ENCODE results near the gene KCNC4.

KCNC4 gene

DNA sequence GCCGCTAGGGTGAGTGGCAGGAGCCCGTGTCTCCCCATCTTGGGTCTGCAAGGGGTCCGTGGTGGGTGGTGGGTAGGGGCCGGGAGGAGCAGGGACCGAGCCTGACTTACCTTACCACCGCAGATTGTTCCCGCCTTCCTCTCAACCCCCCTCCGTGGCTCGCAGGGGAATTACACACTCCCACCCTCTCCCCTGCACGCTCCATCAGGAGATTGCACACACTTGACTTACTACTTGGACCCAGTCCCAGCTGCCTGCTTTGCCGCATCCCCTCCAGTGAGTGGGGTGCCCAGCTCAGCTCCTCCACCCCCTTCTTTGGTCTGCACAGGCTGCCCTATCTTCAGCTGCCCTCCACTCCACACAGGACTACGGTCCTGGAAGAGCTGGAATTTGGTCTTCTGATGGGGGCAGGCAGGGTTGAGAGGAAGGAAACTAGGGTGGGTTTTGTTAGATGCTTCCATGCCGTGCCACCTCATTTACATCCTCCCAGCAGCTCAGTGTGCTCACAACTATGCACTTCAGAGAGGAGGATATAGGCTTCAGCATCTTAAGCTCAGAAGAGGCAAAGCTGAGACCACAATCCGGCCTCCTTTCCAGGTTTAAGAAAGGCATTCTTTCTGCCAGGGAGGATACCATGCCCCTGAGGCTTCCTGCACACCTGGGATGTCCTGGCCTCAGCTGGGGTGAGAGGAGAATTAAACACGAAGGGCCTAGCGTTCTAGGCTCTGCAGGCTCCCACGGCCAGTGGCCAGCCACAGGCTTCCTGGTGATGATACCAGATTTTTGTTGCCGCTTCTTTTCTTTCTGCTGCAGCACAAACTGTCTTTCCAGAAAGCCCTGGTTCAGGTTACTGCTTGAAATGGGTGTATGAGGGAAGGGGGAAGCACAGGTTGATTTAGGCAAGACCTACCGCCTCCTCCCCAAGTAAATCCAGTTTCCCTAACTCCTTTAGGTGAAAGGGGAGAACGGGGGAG lies 2.3 kb downstream of the KCNC4 start:
- Mint-ChIP-seq H3K27me3 (no peaks in the 10 kb centered on the region), H3K4me3 (peak overlapping the region; percentile 88), H3K27ac (peak overlapping the region; percentile 77), H3K36me3 (no peaks in the 10 kb centered on the region), H3K9me3 (no peaks in the 10 kb centered on the region), H3K4me1 (peaks cover 38% of the 10 kb centered on the region)
- DNase-seq (ENCODE audit: low spot score in 2 of 2) (no peak), ATAC-seq (ENCODE audit: low read depth) (no peak)

DNA sequence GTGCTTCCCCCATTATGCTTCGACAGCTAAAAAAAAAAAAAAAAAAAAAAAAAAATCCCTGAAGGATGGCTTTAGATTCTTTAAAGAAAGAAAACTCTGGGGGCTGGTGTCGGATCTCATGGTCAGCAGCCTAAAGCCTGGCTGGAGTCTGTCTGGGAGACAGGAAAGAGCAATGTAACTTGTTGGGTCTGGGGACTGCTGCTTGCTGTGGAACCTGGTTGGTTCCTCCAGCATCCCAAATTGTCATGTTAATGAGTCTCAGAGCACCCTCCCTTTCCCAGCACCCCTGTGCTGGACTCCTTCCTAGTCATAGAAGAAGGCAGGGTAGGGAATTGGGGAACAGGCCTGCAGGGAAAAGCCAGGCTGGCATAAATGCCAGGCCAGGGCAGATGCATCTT lies 3.0 kb downstream of the KCNC4 start:
- ATAC-seq (ENCODE audit: low read depth) (no peak), DNase-seq (ENCODE audit: low spot score in 2 of 2) (no peak)
- Mint-ChIP-seq H3K9me3 (no peaks in the 10 kb centered on the region), H3K36me3 (no peaks in the 10 kb centered on the region), H3K27me3 (no peaks in the 10 kb centered on the region), H3K4me1 (peaks cover 38% of the 10 kb centered on the region), H3K27ac (no peak overlapping the region), H3K4me3 (no peak overlapping the region)

DNA sequence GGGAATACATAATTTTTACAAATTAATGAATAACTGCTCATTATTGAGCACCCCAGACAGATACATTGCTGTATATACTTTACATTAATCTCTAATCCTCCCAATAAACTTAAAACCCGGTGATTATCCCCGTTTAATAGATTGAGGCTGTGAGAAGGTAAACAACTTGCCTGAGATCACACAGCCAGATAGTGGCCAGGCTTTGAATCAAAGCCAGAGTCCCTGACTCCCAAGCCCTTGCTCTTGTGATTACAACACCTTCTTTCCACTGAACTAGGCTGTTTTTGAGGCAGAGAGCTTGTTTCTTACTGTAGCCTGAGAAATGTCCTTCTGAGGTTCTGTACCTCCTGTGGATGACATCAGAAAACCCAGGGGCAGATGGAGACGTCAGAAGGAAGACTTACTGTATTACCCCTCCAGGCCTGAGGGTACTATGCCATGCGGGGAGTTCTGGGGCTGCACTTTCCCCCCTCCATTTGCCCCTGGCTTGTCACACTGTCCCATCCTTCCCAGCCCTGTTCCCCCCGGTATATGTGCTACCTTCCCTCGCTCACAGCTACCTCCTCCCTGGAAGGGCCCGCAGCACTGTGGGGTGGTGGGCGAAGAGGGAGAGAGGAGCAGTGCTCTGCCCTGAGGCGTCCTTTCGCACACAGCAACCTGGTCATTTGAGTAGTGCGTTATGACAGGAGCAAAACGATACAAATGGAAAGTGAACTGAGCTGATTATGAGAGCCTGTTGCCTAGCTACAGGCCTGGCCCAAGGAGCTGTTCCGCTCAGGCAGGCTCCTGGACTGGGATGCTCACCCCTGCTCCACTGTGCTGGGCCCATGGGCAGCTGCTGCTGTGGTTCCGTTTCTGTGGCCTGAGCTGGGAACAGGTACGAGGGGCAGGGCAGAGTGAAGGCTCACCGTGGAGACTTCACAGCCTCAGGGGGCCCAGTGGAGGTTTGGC lies 4.6 kb downstream of the KCNC4 start:
- Mint-ChIP-seq H3K27me3 (no peaks in the 10 kb centered on the region), H3K36me3 (peaks cover 2% of the 10 kb centered on the region), H3K4me3 (no peak overlapping the region), H3K9me3 (no peaks in the 10 kb centered on the region), H3K4me1 (peaks cover 31% of the 10 kb centered on the region), H3K27ac (no peak overlapping the region)
- DNase-seq (ENCODE audit: low spot score in 2 of 2) (no peak), ATAC-seq (ENCODE audit: low read depth) (no peak)

DNA sequence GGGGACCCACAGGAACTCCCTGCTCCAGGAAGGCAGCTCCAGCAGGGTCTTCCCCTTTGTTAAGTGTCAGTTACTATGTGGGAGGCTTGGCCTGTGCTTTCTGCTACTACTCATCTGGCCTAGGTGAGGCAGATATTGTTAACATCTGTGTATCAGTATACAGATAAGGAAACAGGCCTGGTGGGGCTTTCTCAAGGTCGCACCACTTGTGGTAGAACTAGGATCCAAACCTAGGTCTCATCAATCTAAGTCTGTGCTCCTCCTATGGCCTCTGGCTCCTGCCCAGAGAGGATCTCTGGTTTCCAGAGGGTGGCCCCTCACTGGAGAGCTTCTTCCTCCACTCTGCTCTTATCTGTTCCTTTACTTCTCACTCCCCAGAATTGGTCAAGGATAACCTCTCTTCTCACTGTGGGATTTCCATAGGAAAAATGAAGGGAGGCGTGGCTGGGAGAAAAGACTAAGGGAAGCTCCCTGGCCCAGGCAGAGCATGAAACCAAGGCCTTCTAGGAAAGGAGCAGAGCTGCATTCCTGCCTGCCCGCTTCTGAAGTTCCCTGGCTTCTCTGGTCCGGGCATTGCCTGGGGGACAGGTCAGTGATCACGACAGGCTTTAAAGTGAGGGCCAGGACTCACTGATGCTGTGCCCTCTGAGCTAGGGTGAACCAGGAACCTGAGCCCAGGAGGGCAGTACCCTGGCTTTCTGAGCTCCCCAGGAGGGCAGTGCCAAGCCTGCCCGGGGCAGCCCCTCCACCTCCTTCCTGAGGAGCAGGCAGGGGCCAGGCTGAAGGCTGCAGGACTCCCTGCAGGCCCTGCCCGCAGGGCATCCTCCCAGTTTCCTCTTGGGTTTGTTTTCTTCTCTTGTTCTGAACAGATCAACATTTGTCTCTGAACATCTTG lies 5.8 kb downstream of the KCNC4 start:
- H3K27ac Mint-ChIP-seq, result no peak overlapping the region
- ATAC-seq (ENCODE audit: low read depth), result no peak
- no peaks in the 10 kb centered on the region for H3K9me3 Mint-ChIP-seq
- DNase-seq (ENCODE audit: low spot score in 2 of 2), result no peak
- no peaks in the 10 kb centered on the region for H3K27me3 Mint-ChIP-seq
- peaks cover 2% of the 10 kb centered on the region for H3K36me3 Mint-ChIP-seq
- H3K4me3 Mint-ChIP-seq, result no peak overlapping the region
- H3K4me1 Mint-ChIP-seq, result peaks cover 30% of the 10 kb centered on the region

DNA sequence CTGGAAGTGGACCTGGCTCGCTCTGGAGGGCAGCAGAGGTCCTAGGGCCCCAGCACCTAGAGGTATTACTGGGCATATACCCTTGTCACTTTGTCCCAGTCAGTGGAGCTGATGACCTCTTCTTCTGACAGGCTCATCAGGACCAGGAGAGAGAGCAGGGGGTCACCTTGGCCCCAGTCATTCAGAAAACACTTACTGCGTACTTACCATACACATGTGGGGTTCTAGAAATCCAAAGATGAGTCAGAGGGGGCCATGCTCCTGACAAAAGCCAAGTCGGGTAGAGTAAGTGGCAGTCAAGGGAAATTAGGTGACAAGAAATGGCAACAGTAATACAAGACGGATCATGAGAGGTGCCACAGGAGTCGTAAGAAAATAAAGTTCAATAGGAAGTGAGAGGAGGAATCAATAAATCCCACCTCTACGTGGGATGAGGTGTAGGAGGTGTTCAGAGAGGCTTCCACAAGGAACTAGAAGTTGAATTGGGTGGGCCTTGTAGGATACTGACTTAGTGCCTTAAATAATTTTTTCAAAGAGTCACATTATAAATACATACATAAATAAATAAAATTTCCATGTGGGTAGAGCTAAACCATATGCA lies 6.8 kb downstream of the KCNC4 start:
- no peak overlapping the region for H3K4me3 Mint-ChIP-seq
- H3K27me3 Mint-ChIP-seq, result no peaks in the 10 kb centered on the region
- H3K27ac Mint-ChIP-seq, result no peak overlapping the region
- H3K4me1 Mint-ChIP-seq, result peaks cover 25% of the 10 kb centered on the region
- DNase-seq (ENCODE audit: low spot score in 2 of 2), result no peak
- no peaks in the 10 kb centered on the region for H3K9me3 Mint-ChIP-seq
- no peak for ATAC-seq (ENCODE audit: low read depth)
- peaks cover 2% of the 10 kb centered on the region for H3K36me3 Mint-ChIP-seq

DNA sequence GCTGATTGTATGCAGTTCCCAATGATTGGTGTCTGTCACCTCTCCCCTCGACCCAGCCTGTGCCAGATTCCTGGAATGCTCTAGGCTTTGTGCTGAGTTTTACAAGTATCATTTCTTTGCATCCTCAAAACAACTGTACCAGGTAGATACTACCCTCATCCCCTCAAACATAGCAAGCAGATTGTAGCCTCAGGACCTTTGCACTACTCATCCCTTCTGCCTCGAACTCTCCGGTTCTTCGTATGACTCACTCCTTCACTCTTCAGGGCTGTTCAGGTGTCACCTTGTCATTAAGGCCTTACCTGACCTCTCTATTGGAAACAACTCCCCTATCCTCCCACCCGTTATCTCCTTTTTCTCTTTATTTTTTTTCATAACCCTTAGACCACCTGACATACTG lies 8.0 kb downstream of the KCNC4 start:
- H3K4me1 Mint-ChIP-seq, result peaks cover 18% of the 10 kb centered on the region
- DNase-seq (ENCODE audit: low spot score in 2 of 2), result no peak
- no peak for ATAC-seq (ENCODE audit: low read depth)
- H3K27me3 Mint-ChIP-seq, result no peaks in the 10 kb centered on the region
- no peak overlapping the region for H3K4me3 Mint-ChIP-seq
- H3K9me3 Mint-ChIP-seq, result no peaks in the 10 kb centered on the region
- no peak overlapping the region for H3K27ac Mint-ChIP-seq
- H3K36me3 Mint-ChIP-seq, result peaks cover 2% of the 10 kb centered on the region

DNA sequence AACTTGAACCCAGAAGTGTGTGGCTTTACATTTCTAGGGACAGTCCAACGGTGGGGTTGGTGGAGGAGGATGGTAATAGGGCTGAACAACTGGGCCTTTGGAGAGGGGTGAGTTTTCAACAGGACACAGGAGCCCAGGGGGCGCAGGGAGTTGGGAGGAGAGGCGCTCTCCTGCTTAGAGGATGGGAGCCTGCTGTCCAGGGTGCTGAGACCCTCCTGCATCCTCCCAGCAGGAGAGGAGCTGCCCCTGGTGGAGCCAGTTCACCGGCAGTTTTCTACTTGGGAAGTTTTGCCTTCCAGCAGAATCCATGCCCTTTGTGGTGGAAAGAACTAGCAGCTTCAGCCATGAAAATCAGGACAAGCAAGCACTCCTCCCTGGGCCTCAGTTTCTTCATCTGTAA lies 8.6 kb downstream of the KCNC4 start:
- Mint-ChIP-seq H3K27ac (no peak overlapping the region), H3K4me3 (no peak overlapping the region), H3K27me3 (no peaks in the 10 kb centered on the region), H3K4me1 (peaks cover 13% of the 10 kb centered on the region), H3K9me3 (no peaks in the 10 kb centered on the region), H3K36me3 (peaks cover 6% of the 10 kb centered on the region)
- no peak for DNase-seq (ENCODE audit: low spot score in 2 of 2)
- ATAC-seq (ENCODE audit: low read depth), result no peak

DNA sequence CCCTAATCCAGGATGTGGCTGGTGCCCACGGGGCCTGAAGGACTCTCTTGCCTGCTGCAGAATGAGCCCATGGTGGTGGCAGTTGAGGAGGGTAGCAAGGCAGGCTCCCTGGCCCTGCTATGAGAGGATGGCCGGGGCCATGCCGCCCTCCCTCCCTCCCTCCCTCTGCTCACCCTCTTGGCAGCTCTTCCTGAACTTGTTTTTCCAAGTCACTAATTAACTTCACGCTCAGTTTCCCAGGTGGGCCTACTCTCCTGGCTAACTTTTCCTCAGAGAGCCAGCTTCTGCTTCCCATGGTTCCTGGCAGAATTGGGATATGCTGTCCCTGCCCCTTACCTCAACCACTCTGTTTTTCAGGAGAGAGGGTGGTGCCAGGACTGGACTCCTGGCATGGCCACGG lies 10.2 kb downstream of the KCNC4 start:
- Mint-ChIP-seq H3K27ac (no peak overlapping the region), H3K36me3 (peaks cover 8% of the 10 kb centered on the region), H3K27me3 (no peaks in the 10 kb centered on the region), H3K4me1 (peaks cover 5% of the 10 kb centered on the region), H3K9me3 (no peaks in the 10 kb centered on the region), H3K4me3 (no peak overlapping the region)
- DNase-seq (ENCODE audit: low spot score in 2 of 2) (no peak), ATAC-seq (ENCODE audit: low read depth) (no peak)

DNA sequence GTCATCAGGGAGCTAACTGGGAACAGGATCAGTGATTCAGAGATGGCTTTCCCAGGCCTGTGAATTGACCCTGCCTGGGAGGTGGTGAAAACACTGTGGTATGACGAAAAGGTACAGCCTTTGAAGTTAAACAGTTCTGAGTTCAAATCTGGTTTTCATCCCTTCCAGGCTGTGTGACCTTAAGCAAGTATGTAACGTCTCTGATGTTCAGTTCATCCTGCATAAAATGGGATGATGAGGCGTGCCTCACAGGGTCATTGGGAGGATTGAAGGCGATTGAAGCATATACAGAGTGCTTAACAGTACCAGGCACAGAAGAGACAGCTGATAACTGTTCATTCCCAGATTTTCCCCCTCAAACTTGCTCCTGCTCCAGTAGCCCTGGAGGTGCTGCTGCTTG lies 11.0 kb downstream of the KCNC4 start:
- ATAC-seq (ENCODE audit: low read depth) (no peak), DNase-seq (ENCODE audit: low spot score in 2 of 2) (no peak)
- Mint-ChIP-seq H3K27ac (no peak overlapping the region), H3K4me3 (no peak overlapping the region), H3K4me1 (peaks cover 5% of the 10 kb centered on the region), H3K27me3 (no peaks in the 10 kb centered on the region), H3K36me3 (peaks cover 8% of the 10 kb centered on the region), H3K9me3 (no peaks in the 10 kb centered on the region)

DNA sequence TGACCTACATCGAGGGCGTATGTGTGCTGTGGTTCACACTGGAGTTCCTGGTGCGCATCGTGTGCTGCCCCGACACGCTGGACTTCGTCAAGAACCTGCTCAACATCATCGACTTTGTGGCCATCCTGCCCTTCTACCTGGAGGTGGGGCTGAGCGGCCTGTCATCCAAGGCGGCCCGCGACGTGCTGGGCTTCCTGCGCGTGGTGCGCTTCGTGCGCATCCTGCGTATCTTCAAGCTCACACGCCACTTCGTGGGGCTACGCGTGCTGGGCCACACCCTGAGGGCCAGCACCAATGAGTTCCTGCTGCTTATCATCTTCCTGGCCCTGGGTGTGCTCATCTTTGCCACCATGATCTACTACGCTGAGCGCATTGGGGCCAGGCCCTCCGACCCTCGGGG lies 13.0 kb downstream of the KCNC4 start:
- no peak for DNase-seq (ENCODE audit: low spot score in 2 of 2)
- no peak for ATAC-seq (ENCODE audit: low read depth)
- H3K9me3 Mint-ChIP-seq, result no peaks in the 10 kb centered on the region
- H3K27ac Mint-ChIP-seq, result no peak overlapping the region
- H3K27me3 Mint-ChIP-seq, result no peaks in the 10 kb centered on the region
- H3K4me1 Mint-ChIP-seq, result peaks cover 2% of the 10 kb centered on the region
- peaks cover 14% of the 10 kb centered on the region for H3K36me3 Mint-ChIP-seq
- H3K4me3 Mint-ChIP-seq, result no peak overlapping the region

DNA sequence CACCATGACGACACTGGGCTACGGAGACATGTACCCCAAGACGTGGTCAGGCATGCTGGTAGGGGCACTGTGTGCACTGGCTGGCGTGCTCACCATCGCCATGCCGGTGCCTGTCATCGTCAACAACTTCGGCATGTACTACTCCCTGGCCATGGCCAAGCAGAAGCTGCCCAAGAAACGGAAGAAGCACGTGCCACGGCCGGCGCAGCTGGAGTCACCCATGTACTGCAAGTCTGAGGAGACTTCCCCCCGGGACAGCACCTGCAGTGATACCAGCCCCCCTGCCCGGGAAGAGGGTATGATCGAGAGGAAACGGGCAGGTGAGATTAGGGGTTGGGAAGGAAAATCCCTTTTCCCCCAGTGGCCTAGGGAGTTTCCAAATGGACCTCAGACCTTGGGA lies 13.5 kb downstream of the KCNC4 start:
- H3K9me3 Mint-ChIP-seq, result no peaks in the 10 kb centered on the region

DNA sequence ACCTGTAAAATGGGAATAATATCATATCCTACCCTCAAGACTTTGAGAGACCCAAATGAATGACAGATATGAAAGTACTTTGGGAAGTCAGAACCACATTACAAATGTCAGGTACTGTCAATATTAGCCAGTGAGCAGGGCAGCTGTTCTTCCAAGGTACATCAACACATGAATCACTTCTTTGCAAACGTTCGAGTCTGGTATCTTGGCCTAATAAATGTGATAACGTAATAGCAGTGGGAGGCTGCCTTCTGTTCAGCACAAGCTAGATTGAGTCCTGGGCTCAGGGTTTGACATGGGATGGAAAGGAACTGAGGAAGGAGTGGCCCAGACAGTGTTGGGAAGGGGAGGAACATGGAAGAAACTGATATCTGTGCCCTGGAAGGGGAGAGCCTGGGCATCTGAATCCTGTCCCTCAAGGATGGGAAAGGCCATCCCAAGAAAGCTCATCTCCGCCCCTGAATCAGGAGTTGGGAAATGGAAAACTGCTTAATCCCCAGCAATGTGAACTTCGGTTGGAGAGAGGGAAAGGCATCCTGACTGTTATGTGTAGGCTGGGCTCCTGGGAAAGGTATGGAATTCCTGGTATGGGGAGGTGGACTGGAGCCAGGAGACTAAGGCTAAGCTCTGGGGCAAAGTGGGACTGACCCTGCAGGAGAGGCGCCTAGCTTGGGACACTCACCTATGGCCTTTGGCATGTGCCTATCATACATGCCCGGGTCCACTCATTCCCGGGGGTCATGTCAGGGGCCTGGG lies 14.3 kb downstream of the KCNC4 start:
- DNase-seq (ENCODE audit: low spot score in 2 of 2) (no peak), ATAC-seq (ENCODE audit: low read depth) (no peak)
- Mint-ChIP-seq H3K9me3 (no peaks in the 10 kb centered on the region), H3K36me3 (peaks cover 14% of the 10 kb centered on the region), H3K27me3 (no peaks in the 10 kb centered on the region), H3K27ac (no peak overlapping the region), H3K4me1 (no peaks in the 10 kb centered on the region), H3K4me3 (no peak overlapping the region)

More for the DNA sequence above, 13.5 kb downstream of the KCNC4 start:
- H3K36me3 Mint-ChIP-seq, result peaks cover 13% of the 10 kb centered on the region
- DNase-seq (ENCODE audit: low spot score in 2 of 2), result no peak
- H3K27me3 Mint-ChIP-seq, result no peaks in the 10 kb centered on the region
- ATAC-seq (ENCODE audit: low read depth), result no peak
- H3K4me1 Mint-ChIP-seq, result no peaks in the 10 kb centered on the region
- H3K4me3 Mint-ChIP-seq, result no peak overlapping the region
- H3K27ac Mint-ChIP-seq, result no peak overlapping the region

DNA sequence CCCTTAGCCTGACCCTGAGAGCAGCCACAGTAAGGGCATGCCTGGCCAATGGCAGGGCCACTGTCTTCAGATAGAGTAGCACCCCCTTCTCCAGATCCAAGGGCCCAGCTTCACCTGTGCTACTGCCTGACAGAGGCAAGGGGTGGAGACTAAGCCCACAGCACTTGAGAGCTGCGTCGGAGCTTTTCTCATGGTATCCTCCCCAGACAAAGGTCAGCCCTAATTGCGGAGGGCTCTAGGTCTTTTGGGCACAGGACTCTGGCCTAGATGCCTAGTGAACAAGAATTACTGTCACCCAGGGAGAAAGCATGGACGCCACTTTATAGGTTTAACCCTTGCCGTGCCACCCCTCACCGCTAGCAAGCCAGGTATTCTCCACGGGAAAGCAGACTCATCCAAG lies 15.1 kb downstream of the KCNC4 start:
- H3K9me3 Mint-ChIP-seq, result no peaks in the 10 kb centered on the region
- H3K27me3 Mint-ChIP-seq, result no peaks in the 10 kb centered on the region
- H3K4me1 Mint-ChIP-seq, result no peaks in the 10 kb centered on the region
- peaks cover 14% of the 10 kb centered on the region for H3K36me3 Mint-ChIP-seq
- no peak for DNase-seq (ENCODE audit: low spot score in 2 of 2)
- ATAC-seq (ENCODE audit: low read depth), result no peak
- H3K27ac Mint-ChIP-seq, result no peak overlapping the region
- no peak overlapping the region for H3K4me3 Mint-ChIP-seq

Data from memory B cell (primary cell).